SU-DHL-6 (cell line): Measurements from ENCODE around the gene STARD5.

Experiments used
- CTCF ChIP-seq: fragments of 200-600 bp; sonication (generic); IDR thresholded peaks from one replicate; pipeline ENCODE4 v1.5.1; 2017; ENCODE audit warnings: antibody characterized with exemption, mild to moderate bottlenecking, low read length, moderate library complexity; ENCODE audit not compliant: insufficient read depth, poor library complexity, severe bottlenecking
- EZH2phosphoT487 ChIP-seq: fragments of 200-600 bp; sonication (generic), shearing (Covaris generic); conservative IDR thresholded peaks from 2 replicates; pipeline ENCODE4 v1.6.1; 2018; ENCODE audit warnings: mild to moderate bottlenecking, antibody characterized with exemption, low read length, moderate library complexity, mixed read lengths

GRCh38 chr15:81296186-81296585 is 27.8 kb downstream of the STARD5 start:
- TF ChIP-seq EZH2phosphoT487 (no peak), CTCF (no peak)
